RWPE1 (cell line): ENCODE results near the gene CAPN2.

Experiments
- CTCF ChIA-PET: fragments of 350-600 bp; sonication (Branson Sonifier 250); formaldehyde crosslinking; extraction: SDS; loops from one replicate; lab custom pipeline; 2021; lab: Yijun Ruan, JAX
- POLR2A ChIA-PET: fragments of 400-600 bp; formaldehyde crosslinking; extraction: SDS; loops from one replicate; lab custom pipeline; 2020; ENCODE audit warnings: antibody characterized with exemption; ENCODE audit not compliant: low non-redundant PET; lab: Yijun Ruan, JAX
- DNase-seq: peaks from one replicate; pipeline ENCODE4 v3.0.0; 2012; ENCODE audit warnings: low spot score
- H3K27ac ChIP-seq: fragments of 450-650 bp; 2 replicates; pipeline ENCODE4 v1.5.1; 2017
- TF ChIP-seq, protein P1 (sequence below): fragments of 450-650 bp; conservative IDR thresholded peaks from 2 replicates; pipeline ENCODE4 v1.5.1; 2017; ENCODE audit warnings: low read depth, mild to moderate bottlenecking

Gene CAPN2

DNA sequence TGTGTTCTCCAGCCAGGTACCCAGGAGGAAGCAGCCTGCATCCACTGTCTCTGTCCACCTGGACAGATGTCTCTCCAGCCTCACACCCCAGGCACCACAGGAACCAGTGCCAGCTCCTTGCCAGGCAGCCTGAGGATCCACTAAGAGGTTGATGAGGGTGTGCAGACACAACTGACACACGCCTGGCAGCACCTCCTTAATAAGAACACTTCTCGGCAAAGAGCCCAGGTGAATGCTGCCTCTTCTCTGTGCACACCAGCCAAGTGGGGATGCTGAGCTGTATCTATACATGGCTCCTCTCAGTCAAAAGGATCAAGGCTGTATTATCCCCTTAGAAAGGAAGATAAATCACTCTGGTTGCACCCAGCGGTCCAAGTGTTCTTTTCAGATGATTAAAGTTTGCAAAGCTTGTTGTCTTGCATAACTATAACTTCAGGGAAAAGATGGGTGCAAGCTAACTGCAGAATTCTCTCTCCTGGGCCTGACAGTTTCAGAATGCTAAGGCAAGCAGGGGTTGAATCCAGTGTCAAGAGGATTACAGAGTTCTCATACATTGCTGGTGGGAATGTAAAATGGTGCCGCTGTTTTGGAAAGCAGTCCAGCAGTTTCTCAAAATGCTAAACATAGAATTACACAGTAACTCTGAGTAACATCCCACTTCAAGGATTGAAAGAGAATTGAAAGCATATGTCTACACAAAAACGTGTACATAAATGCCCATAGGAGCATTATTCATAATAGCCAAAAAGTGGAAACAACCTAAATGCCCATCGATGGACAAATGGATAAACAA is 43.1 kb upstream of the CAPN2 start:
- TF ChIP-seq, protein P1, sequence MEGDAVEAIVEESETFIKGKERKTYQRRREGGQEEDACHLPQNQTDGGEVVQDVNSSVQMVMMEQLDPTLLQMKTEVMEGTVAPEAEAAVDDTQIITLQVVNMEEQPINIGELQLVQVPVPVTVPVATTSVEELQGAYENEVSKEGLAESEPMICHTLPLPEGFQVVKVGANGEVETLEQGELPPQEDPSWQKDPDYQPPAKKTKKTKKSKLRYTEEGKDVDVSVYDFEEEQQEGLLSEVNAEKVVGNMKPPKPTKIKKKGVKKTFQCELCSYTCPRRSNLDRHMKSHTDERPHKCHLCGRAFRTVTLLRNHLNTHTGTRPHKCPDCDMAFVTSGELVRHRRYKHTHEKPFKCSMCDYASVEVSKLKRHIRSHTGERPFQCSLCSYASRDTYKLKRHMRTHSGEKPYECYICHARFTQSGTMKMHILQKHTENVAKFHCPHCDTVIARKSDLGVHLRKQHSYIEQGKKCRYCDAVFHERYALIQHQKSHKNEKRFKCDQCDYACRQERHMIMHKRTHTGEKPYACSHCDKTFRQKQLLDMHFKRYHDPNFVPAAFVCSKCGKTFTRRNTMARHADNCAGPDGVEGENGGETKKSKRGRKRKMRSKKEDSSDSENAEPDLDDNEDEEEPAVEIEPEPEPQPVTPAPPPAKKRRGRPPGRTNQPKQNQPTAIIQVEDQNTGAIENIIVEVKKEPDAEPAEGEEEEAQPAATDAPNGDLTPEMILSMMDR: no peak
- POLR2A ChIA-PET: no interaction called here
- CTCF ChIA-PET: interaction anchor here (0.6 to 1.1 kb wide), 4 partner anchors 10 to 50 kb away, joined by 3 to 4 read pairs (median 4); no protein-coding TSS in a partner anchor
- H3K27ac ChIP-seq: no peak overlapping the region
- no peak for DNase-seq

DNA sequence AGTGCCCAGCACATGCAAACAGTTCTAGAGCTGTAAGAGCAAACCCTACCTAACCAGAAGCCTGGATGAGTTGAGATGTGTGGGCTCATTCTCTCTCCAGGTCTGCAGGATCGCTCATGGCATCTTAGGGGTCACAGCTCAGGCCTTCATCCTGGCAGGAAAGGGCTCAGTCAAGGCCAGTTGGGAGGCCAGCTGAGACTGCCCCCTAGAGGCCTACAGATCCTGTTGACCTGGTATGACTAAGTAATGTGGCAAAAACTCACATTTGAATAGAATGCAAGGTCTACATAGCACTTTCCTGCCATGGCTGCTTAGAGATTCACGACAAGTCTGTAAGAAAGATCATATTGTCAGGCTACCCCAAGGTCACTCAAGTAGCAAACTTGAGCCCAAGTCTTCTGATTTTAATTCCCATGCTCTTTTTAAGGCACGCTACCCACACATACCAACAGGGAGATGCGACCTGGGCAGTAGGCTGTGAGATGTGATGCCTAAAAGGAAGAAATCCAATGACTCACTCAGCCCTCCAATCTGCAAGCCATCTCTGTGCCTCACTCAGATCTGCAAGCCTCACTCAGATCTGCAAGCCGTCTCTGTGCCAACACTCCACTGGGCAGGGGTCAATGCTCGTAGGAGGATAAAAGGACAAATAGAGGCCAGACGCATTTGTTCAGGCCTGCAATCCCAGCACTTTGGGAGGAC is 41.7 kb upstream of the CAPN2 start:
- TF ChIP-seq, protein P1: no peak
- CTCF ChIA-PET: interaction anchor here (0.5 to 0.7 kb wide), 4 partner anchors 60 to 520 kb away, joined by 3 to 6 read pairs (median 4); no protein-coding TSS in a partner anchor

DNA sequence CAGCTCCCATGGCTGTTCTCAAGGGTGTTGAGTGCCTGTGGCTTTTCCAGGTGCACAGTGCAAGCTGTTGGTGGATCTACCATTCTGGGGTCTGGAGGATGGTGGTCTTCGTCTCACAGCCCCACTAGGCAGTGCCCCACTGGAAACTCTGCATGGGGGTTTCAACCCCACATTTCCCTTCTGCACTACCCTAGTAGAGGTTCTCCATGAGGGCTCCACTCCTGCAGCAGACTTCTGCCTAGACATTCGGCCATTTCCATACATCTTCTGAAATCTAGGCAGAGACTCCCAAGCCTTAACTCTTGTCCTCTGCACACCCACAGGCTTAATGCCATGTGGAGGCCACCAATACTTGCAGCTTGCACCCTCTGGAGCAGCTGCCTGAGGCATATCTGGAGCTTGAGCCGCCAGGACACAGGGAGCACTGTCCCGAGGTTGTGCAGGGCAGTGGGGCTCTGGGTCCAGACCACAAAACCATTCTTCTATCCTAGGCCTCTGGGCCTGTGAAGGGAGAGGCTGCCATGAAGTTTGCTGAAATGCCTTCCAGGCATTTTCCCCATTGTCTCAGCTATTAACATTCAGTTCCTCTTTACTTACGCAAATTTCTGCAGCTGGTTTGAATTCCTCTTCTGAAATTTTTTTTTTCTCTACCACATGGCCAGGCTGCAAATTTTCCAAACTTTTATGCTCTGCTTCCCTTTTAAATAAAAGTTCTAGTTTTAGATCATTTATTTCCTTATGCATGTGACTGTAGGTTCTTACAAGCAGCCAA is 38.0 kb upstream of the CAPN2 start:
- DNase-seq: no peak
- TF ChIP-seq, protein P1: no peak
- ChIA-PET POLR2A (no interaction called here), CTCF (no interaction called here)
- no peak overlapping the region for H3K27ac ChIP-seq

More for the DNA sequence above, 41.7 kb upstream of the CAPN2 start:
- POLR2A ChIA-PET: no interaction called here
- no peak for DNase-seq
- no peak overlapping the region for H3K27ac ChIP-seq

DNA sequence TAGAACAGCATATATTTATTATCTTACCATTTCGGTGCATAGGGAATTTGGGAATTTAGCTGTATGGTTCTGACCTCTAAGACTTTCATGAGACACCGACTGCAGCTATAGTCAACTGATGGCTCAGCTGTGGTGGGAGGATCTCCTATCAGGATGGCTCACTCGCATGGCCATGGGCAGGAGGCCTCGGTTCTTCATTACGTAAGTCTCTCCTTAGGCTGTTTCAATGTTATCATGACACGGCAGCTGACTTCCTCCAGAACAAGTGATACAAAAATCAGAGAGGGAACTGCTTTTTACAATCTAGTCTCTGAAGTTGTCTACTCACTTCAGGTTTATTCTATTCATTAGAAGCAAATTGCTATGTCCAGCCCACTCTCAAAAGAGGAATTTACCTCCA is 33.5 kb upstream of the CAPN2 start:
- H3K27ac ChIP-seq: no peak overlapping the region
- ChIA-PET POLR2A (no interaction called here), CTCF (no interaction called here)
- no peak for DNase-seq
- TF ChIP-seq, protein P1: no peak

DNA sequence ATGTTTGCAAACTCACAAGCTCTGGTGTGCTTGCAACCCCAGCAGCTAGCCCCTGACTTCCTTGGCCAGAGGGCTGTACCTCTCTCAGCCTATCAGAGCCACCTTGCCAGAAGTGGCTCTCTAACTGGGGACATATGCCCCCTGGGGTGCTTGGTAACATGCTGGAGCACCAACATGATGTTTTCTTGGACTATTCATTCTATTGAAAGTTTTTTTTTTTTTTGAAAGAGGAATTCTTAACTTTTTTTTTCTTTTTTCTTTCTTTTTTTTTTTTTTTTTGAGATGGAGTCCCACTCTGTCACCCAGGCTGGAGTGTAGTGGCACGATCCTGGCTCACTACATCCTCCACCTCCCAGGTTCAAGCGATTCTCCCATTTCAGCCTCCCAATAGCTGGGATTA is 32.2 kb upstream of the CAPN2 start:
- no peak for DNase-seq
- TF ChIP-seq, protein P1: no peak
- POLR2A ChIA-PET: no interaction called here
- CTCF ChIA-PET: interaction anchor here (0.6 kb wide), 1 partner anchor 26 kb away, joined by 4 read pairs; no protein-coding TSS in a partner anchor
- no peak overlapping the region for H3K27ac ChIP-seq

DNA sequence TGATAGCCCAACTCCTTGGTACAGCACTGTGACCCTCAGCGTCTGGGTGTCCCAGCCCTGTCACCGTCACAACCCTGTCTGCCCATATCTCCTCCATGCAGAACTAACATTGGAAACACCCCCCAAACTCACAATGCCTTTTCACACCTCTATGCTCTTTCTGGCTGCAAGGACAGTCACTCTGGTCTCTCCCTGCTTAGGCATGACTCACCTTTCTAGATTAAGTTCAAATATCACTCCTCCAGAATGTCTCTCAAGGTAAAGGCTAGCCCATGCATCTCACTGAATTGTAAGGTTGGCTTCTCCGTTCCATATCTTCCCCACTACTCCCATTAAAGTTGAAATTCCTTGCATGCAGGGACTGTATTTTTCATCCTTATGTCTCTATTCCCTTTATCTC is 29.8 kb upstream of the CAPN2 start:
- POLR2A ChIA-PET: no interaction called here

More for the DNA sequence above, 29.8 kb upstream of the CAPN2 start:
- TF ChIP-seq, protein P1: no peak
- H3K27ac ChIP-seq: no peak overlapping the region
- CTCF ChIA-PET: interaction anchor here (0.6 kb wide), 1 partner anchor 10 kb away, joined by 3 read pairs; no protein-coding TSS in a partner anchor
- DNase-seq: no peak
